Right ventricle myocardium inferior (tissue), 1 donor: ENCODE measurements around the gene SPPL2C. TPM values are rescaled to one million over a fixed set of nuclear protein-coding genes. Genes with fewer than 3 reads are reported as not detected.
A peak's percentile ranks its signal among the peaks of the same experiment; 100 is the strongest.
"Not testable (repeated sequence)": the region's sequence is repeated elsewhere in the genome, so short reads cannot be mapped to it uniquely, and the experiment has no call there.

Experiments
- ATAC-seq: fragments of 200-7000 bp; cut with Tn5 transposase; one replicate; pipeline ENCODE4 v1.9.1; 2020; ENCODE audit warnings: mild to moderate bottlenecking, moderate library complexity
- DNase-seq: peaks from one replicate; pipeline ENCODE4 v3.0.0; 2021; ENCODE audit errors: missing footprints
- intact Hi-C: fragments of 100-400 bp; cut with DNase I; formaldehyde crosslinking; loops from one replicate; pipeline ENCODE4 v1.11.0; 2022
- total RNA-seq: library from RNA; stranded (reverse); fragmentation: NEBNext Ultra II Directional; extraction: Animal tissue kit (Norgen Biotek cat#: 25700); gene quantifications from one replicate; pipeline ENCODE4 v1.2.1, GENCODE V29; 2021
- donor health status: DM: no; HTN: yes; CAD: no; lungs with severe emphysema.

SPPL2C gene
- total RNA-seq, 1 donor from 2014 or later: not detected

DNA sequence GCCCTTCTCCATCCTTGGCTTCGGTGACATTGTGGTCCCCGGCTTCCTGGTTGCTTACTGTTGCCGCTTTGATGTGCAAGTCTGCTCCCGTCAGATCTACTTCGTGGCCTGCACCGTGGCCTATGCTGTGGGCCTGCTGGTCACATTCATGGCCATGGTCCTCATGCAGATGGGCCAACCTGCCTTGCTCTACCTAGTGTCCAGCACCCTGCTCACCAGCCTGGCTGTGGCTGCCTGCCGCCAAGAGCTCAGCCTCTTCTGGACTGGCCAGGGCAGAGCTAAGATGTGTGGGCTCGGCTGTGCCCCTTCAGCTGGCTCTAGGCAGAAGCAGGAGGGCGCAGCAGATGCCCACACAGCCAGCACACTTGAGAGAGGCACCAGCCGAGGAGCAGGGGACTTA, 1.5 kb downstream of the SPPL2C start:
- DNase-seq: no peak
- ATAC-seq: no peak
- intact Hi-C loops: no loop called here

DNA sequence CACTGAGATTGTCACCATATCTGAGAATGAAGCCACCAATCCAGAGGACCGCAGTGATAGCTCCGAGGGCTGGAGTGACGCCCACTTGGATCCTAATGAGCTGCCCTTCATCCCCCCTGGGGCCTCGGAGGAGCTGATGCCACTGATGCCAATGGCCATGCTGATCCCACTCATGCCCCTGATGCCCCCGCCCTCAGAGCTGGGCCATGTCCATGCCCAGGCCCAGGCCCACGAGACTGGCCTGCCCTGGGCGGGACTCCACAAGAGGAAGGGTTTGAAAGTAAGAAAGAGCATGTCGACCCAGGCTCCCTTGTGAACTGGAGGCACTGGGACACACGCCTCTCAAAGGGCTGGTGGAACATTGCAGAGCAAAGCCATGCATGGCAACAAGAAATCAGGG, 2.0 kb downstream of the SPPL2C start:
- no peak for ATAC-seq
- intact Hi-C loops: no loop called here
- DNase-seq: no peak

DNA sequence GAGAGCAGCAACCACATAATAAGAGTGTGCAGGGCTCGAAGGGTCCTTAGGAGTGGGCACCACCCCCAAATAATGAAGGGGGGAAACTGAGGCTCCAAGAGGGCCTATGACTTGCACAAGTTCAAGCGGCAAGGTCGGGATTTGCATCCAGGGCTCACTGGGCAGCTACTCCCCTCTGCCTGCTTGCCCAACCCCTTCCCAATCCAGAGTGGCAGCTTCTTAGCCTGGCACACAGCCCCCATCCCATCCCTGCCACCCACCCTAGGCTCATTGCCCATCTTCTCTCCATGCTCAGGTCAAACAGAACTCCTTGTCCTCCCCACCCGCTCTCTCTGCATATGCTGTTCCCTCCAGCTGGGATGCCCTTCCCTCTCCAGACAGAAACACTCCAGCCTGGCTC, 2.4 kb downstream of the SPPL2C start:
- ATAC-seq (no peak), DNase-seq (no peak)
- intact Hi-C loops: no loop called here

- no peak for DNase-seq
- no peak for ATAC-seq
- intact Hi-C loops: no loop called here
Observed at GRCh38 chr17:45847747-45848146, 3.1 kb downstream of the SPPL2C start.

- intact Hi-C loops: no loop called here
- no peak for ATAC-seq
- no peak for DNase-seq
Observed at GRCh38 chr17:45848405-45848804, 3.7 kb downstream of the SPPL2C start.

DNA sequence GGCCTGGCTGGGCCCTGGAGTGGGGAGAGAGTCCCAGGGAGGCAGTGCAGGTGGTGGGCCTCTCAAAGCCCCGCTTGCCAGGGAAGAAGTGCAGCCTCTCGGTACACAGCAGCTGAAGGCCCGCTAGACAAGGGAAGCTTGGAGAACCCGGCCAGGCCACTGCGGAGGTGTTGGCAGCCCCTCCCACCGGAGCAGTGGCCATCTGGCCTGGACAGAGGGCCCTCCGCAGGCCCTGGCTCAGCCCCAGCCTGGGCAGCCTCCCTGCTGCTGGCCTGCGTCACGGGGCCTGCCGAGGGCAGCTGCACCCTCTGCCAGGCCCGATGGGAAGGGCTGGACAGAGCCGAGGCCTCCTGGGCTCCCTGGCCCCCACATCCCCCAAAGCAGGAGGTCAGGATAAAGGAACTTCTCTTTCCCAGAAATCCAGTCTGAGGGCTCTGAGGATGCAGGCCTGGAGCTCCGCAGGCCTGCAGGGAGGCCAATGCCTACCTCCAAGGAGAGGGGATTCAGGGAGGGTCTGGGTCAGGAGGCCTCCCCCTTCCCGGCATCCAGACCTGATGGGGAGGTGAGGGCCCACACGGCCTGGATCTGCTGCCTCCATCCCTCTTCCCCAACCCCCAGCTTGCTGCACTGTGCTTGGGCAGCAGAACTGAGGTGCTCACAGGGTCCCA, 4.3 kb downstream of the SPPL2C start:
- DNase-seq (no peak), ATAC-seq (peak; percentile 67)
- intact Hi-C loops: no loop called here

- intact Hi-C loops: no loop called here
- DNase-seq (no peak), ATAC-seq (no peak)
Observed at GRCh38 chr17:45849536-45849990, 4.9 kb downstream of the SPPL2C start.

DNA sequence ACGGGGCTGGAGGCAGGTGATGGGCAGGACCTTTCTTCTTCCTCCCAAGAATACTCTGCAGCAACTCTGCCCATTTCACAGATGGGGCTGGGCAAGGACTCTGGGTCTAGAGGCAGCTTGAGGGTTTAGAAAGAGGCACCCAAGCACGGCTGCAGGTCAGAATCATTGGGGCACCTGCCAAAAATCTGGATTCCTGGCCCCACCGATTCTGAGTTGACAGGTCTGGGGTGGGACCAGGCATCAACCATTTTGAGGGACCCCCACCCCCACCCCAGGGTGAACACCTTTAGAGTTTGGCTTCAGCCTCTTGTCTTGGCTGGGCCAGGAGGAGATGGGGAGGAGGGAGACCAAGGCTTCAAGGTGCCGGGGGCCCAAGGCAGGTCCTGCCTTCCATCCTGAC, 5.3 kb downstream of the SPPL2C start:
- no peak for DNase-seq
- intact Hi-C loops: loop anchor here (5.0 kb wide), 1 partner anchor 208 kb away; no protein-coding TSS in a partner anchor
- ATAC-seq: no peak

GRCh38 chr17:45850468-45850867, 5.8 kb downstream of the SPPL2C start:
- intact Hi-C loops: loop anchor here (5.0 kb wide), 1 partner anchor 208 kb away; no protein-coding TSS in a partner anchor

GRCh38 chr17:45851022-45851421, 6.3 kb downstream of the SPPL2C start:
- DNase-seq (no peak), ATAC-seq (no peak)
- intact Hi-C loops: loop anchor here (5.0 kb wide), 1 partner anchor 209 kb away; no protein-coding TSS in a partner anchor

More at GRCh38 chr17:45850468-45850867, 5.8 kb downstream of the SPPL2C start:
- no peak for ATAC-seq
- DNase-seq: no peak

DNA sequence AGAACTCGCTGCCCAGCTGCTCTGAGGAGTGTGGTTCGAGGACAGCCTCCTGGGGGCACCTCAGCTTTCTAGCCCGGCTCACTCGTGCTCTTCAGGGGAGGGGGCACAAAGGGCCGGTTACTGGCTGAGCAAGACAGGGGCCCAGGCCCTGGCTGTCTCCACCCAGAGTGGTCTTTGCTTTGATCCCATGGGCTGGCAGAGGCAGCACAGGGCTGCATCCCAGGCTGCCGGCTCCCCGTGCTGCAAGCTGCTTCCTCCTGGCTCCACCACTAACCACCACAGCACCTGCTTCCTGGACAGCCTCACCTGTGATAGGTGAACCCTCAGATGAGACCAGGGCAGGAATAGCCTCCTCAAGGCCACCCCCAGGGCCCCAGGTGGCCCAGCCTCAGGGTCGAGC, 6.8 kb downstream of the SPPL2C start:
- DNase-seq (no peak), ATAC-seq (no peak)
- intact Hi-C loops: loop anchor here (5.0 kb wide), 1 partner anchor 209 kb away; no protein-coding TSS in a partner anchor

DNA sequence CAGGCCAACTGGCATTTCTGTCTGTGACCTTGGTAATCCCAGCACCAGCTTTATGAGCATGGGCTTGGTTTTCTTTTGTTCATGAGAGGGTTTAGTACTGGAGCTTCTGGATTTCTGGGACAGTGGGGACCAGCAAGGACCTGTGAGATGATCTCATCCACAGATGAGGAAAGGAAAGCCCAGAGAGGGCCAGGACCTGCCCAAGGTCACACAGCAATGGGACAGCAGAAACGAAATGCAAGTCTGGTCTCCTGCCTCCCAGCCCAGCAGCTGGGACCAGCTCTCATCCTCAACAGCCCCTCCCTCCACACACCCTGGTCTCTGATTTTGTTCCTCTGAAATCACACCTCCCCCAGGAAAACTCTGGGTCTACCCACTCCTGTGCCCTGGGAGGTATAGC, 7.2 kb downstream of the SPPL2C start:
- no peak for DNase-seq
- ATAC-seq: no peak
- intact Hi-C loops: loop anchor here (5.0 kb wide), 1 partner anchor 210 kb away; no protein-coding TSS in a partner anchor

DNA sequence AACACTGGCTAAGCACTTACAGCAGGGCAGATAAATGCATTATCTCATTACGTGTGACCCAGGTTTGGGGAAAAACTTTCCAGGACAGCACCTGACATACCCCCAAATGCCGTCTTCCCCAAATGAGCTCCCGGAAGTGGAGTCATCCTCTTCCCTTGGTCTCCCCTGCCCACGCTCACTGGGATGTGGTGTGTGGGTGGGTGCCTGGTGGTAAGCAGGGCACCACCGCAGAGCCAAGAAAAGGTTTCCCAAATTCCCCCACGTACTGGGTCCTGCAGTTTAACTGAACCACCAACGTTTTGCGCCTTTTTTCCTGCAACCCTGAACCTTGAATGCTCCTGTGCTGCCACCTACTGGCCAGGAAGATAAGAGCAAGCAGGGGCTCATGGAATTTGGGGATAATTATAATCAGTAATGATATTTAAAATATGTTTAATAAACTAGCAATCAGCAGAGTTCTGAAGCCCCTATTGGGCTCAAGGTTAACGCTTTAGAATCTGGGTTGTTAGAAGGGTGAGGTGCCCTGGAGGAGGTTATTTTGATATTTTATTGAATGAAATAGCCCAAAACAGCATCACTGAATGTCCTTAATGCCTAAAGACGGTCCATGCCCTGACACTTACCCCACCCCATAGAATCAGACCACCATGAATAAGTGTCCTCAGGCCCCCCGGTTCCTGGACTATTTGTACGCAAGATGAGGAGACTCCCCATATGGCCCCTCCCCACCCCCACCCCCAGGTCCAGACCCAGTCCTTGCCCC, 8.0 kb downstream of the SPPL2C start:
- intact Hi-C loops: loop anchor here (5.0 kb wide), 1 partner anchor 210 kb away; no protein-coding TSS in a partner anchor
- ATAC-seq: no peak

GRCh38 chr17:45854209-45854608, 9.5 kb downstream of the SPPL2C start:
- DNase-seq (no peak), ATAC-seq (no peak)
- intact Hi-C loops: loop anchor here (5.0 kb wide), 1 partner anchor 212 kb away; no protein-coding TSS in a partner anchor

More for the DNA sequence above, 8.0 kb downstream of the SPPL2C start:
- DNase-seq: no peak

- intact Hi-C loops: no loop called here
- DNase-seq: no peak
- ATAC-seq: no peak
Observed at GRCh38 chr17:45855691-45856336, 11.1 kb downstream of the SPPL2C start.

DNA sequence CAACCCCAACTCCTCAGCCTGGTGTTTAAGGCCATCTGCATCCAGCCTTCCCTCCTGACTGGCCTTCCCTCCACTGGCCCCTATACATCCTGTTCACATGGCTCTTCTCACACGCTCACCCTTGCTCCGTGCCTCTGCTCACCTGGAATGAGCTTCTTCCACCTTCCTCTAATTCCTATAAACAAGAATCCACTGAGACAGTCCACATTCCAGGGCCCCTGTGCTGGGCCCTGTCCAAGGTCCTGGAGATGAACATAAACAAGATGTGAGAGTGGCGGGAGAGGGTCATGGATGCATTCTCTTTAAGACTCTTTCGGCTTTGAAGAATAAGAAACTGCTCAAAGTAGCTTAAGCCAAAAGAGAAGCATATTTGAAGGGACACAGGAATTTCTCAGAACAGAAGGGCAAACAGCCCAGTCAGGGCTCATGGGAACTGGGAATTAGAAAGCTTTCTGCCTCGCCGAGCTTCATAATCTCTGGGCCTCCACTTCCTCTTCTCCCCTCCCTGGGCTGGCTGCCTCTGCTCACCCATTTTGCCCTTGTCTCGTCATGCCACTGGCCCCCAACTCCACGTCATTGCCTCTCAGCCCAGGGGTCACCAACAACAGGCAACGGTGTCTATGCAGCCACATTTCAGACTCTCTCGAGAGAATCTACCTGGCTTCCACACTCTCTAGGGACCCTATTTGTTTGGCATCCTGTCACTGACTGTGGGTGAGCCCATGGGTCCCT, 13.5 kb downstream of the SPPL2C start:
- DNase-seq (no peak), ATAC-seq (no peak)
- intact Hi-C loops: no loop called here

DNA sequence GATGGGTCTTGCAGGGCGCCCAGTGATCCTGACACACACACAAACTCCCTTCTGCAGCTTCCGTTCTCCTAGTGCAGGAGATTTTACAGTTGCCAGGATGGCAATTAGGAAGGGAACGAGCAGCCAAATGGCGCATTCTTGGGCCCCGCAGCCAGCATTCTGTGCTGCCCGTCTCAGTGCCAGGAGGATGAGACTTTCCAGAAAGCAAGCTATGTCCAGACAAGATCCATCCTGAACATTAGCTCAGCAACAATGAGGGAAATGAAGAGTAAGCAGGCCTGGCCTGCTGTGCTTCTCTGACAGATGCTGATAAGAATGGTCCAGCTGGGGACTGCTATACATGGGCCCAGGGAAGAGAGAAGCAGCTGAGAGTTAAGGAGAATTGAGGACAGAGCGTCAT, 16.5 kb downstream of the SPPL2C start:
- DNase-seq (no peak), ATAC-seq (no peak)
- intact Hi-C loops: no loop called here

GRCh38 chr17:45862127-45862526, 17.4 kb downstream of the SPPL2C start:
- DNase-seq, intact Hi-C loops, ATAC-seq: not testable (repeated sequence)
